ENCODE results near the gene CAMK2N1.
A peak's percentile ranks its signal among the peaks of the same experiment; 100 is the strongest.
"Not testable (repeated sequence)": the region's sequence is repeated elsewhere in the genome, so short reads cannot be mapped to it uniquely, and the experiment has no call there.

The CAMK2N1 gene

GRCh38 chr1:20496725-20497383 lies 10.8 kb upstream of the CAMK2N1 start:
- not testable (repeated sequence) for DNase-seq (ENCODE audit: extremely low read depth in 1 of 2, low read depth in 1 of 2)

- no peak for DNase-seq (ENCODE audit: extremely low read depth in 1 of 2, low read depth in 1 of 2)
Observed at GRCh38 chr1:20496241-20496661, 10.2 kb upstream of the CAMK2N1 start.

- DNase-seq (ENCODE audit: extremely low read depth in 1 of 2, low read depth in 1 of 2): no peak
Observed at GRCh38 chr1:20495661-20496060, 9.7 kb upstream of the CAMK2N1 start.

- DNase-seq (ENCODE audit: extremely low read depth in 1 of 2, low read depth in 1 of 2): no peak
Observed at GRCh38 chr1:20494609-20495311, 8.8 kb upstream of the CAMK2N1 start.

GRCh38 chr1:20493839-20494608 lies 8.0 kb upstream of the CAMK2N1 start:
- DNase-seq (ENCODE audit: extremely low read depth in 1 of 2, low read depth in 1 of 2): peak; percentile 42 to 74

- DNase-seq (ENCODE audit: extremely low read depth in 1 of 2, low read depth in 1 of 2): no peak
Observed at GRCh38 chr1:20493309-20493708, 7.3 kb upstream of the CAMK2N1 start.

- DNase-seq (ENCODE audit: extremely low read depth in 1 of 2, low read depth in 1 of 2): no peak
Observed at GRCh38 chr1:20492751-20493150, 6.7 kb upstream of the CAMK2N1 start.

GRCh38 chr1:20491866-20492265 lies 5.9 kb upstream of the CAMK2N1 start:
- no peak for DNase-seq (ENCODE audit: extremely low read depth in 1 of 2, low read depth in 1 of 2)

GRCh38 chr1:20491178-20491577 lies 5.2 kb upstream of the CAMK2N1 start:
- no peak for DNase-seq (ENCODE audit: extremely low read depth in 1 of 2, low read depth in 1 of 2)

GRCh38 chr1:20487236-20487590 lies 1.2 kb upstream of the CAMK2N1 start:
- no peak for DNase-seq (ENCODE audit: extremely low read depth in 1 of 2, low read depth in 1 of 2)

- no peak for DNase-seq (ENCODE audit: extremely low read depth in 1 of 2, low read depth in 1 of 2)
Observed at GRCh38 chr1:20486457-20487235, 636 bp upstream of the CAMK2N1 start.

- no peak for DNase-seq (ENCODE audit: extremely low read depth in 1 of 2, low read depth in 1 of 2)
Observed at GRCh38 chr1:20484519-20485462, 1.2 kb downstream of the CAMK2N1 start.

- no peak for DNase-seq (ENCODE audit: extremely low read depth in 1 of 2, low read depth in 1 of 2)
Observed at GRCh38 chr1:20483833-20484518, 2.0 kb downstream of the CAMK2N1 start.

- DNase-seq (ENCODE audit: extremely low read depth in 1 of 2, low read depth in 1 of 2): no peak
Observed at GRCh38 chr1:20483098-20483832, 2.7 kb downstream of the CAMK2N1 start.

GRCh38 chr1:20481643-20482498 lies 4.1 kb downstream of the CAMK2N1 start:
- no peak for DNase-seq (ENCODE audit: extremely low read depth in 1 of 2, low read depth in 1 of 2)

GRCh38 chr1:20480951-20481617 lies 4.9 kb downstream of the CAMK2N1 start:
- no peak for DNase-seq (ENCODE audit: extremely low read depth in 1 of 2, low read depth in 1 of 2)

- no peak for DNase-seq (ENCODE audit: extremely low read depth in 1 of 2, low read depth in 1 of 2)
Observed at GRCh38 chr1:20480243-20480944, 5.6 kb downstream of the CAMK2N1 start.
